K562 (cell line): ENCODE data around the gene DIP2B. TPM values are rescaled to one million over a fixed set of nuclear protein-coding genes. Genes with fewer than 3 reads are reported as not detected.

Source experiments
- ATAC-seq: fragments of 200-7000 bp; cut with Tn5 transposase; 3 replicates; pipeline ENCODE4 v1.9.1; 2020; ENCODE audit warnings: moderate library complexity
- BruUV-seq: library from RNA; stranded (reverse); fragments of 400-500 nt; replicated peaks from 2 replicates; lab custom pipeline; 2021; lab: Mats Ljungman, UMichigan
- CTCF ChIA-PET: fragments of 300-600 bp; formaldehyde crosslinking; extraction: SDS; loops from one replicate; lab custom pipeline; 2021; ENCODE audit warnings: low intra/inter-chr PET ratio; lab: Yijun Ruan, JAX
- POLR2A ChIA-PET: fragments of 300-600, 350-650 bp; sonication (Branson Sonifier 250); formaldehyde crosslinking; extraction: SDS; loops from one replicate; lab custom pipeline; 2021; ENCODE audit warnings: antibody characterized with exemption, inconsistent platforms; lab: Yijun Ruan, JAX
- DNase-seq, 4 experiments: peaks; one replicate each; pipeline versions ENCODE4 v3.0.0 to v3.0.0-alpha.2; 2011 to 2018; ENCODE audit warnings: low spot score in 3 of 4, mixed read lengths in 3 of 4; ENCODE audit errors: extremely low read depth in 1 of 4
- FAIRE-seq: peaks from 2 replicates; lab custom pipeline; 2011; peaks lifted over from hg19 to GRCh38; lab: Jason Lieb, UNC
- H2AFZ ChIP-seq: 2 replicates; pipeline ENCODE4 v1.6.0; 2011; ENCODE audit warnings: low read depth, low read length, control low read depth, inconsistent platforms
- H3K27ac ChIP-seq: fragments of 200-600 bp; 3 replicates; pipeline ENCODE4 v1.8.0; 2011; ENCODE audit warnings: low read depth, mild to moderate bottlenecking, control low read depth, inconsistent platforms, low read length, moderate library complexity, mixed read lengths; ENCODE audit errors: extremely low read depth
- H3K27me3 ChIP-seq, 2 experiments: fragments of 300-600 bp in 1 of 2; 2 replicates in 1 of 2; 3 replicates in 1 of 2; pipeline versions ENCODE4 v1.6.0 to v1.8.0; 2011; ENCODE audit warnings: inconsistent platforms in 2 of 2, low read length in 2 of 2, mild to moderate bottlenecking in 1 of 2, mixed read lengths in 1 of 2, moderate library complexity in 1 of 2; ENCODE audit not compliant: control insufficient read depth in 2 of 2, insufficient read depth in 2 of 2
- H3K36me3 ChIP-seq: fragments of 300-600 bp; 3 replicates; pipeline ENCODE4 v1.8.0; 2011; ENCODE audit warnings: mild to moderate bottlenecking, low read length, inconsistent platforms; ENCODE audit not compliant: control insufficient read depth, insufficient read depth
- H3K4me1 ChIP-seq, 2 experiments: fragments of 200-600 bp in 1 of 2; replicated peaks in 1 of 2; 2 replicates in 1 of 2; 3 replicates in 1 of 2; pipeline versions ENCODE4 v1.5.1 to v1.8.0; 2011; ENCODE audit warnings: inconsistent platforms in 2 of 2, low read length in 2 of 2, mild to moderate bottlenecking in 1 of 2, mixed read lengths in 1 of 2, moderate library complexity in 1 of 2; ENCODE audit not compliant: control insufficient read depth in 2 of 2, insufficient read depth in 2 of 2
- H3K4me2 ChIP-seq: 2 replicates; pipeline ENCODE4 v1.6.1; 2011; ENCODE audit warnings: low read length, control low read depth, inconsistent platforms, mixed read lengths; ENCODE audit not compliant: insufficient read depth
- H3K4me3 ChIP-seq: fragments of 200-600 bp; sonication (generic), shearing (Covaris generic); 2 replicates; pipeline ENCODE4 v1.5.1; 2016; ENCODE audit warnings: control low read depth, inconsistent platforms
- H3K79me2 ChIP-seq: fragments of 200-600 bp; 3 replicates; pipeline ENCODE4 v1.8.0; 2011; ENCODE audit warnings: low read length, inconsistent platforms; ENCODE audit not compliant: control insufficient read depth, insufficient read depth
- H3K9ac ChIP-seq, 2 experiments: 2 replicates each; pipeline versions ENCODE4 v1.6.0 to v1.6.1; 2011; ENCODE audit warnings: low read depth in 2 of 2, low read length in 2 of 2, control low read depth in 1 of 2, inconsistent platforms in 1 of 2, mild to moderate bottlenecking in 1 of 2, mixed read lengths in 1 of 2; ENCODE audit not compliant: insufficient read depth in 1 of 2
- H3K9me1 ChIP-seq: one replicate; pipeline ENCODE4 v1.6.0; 2011; ENCODE audit warnings: inconsistent platforms, mild to moderate bottlenecking, low read length, moderate library complexity; ENCODE audit not compliant: control insufficient read depth, insufficient read depth
- H3K9me3 ChIP-seq: replicated peaks from 2 replicates; pipeline ENCODE4 v1.5.1; 2011; ENCODE audit warnings: low read depth, low read length, inconsistent platforms; ENCODE audit not compliant: control insufficient read depth, insufficient read depth
- H4K20me1 ChIP-seq: replicated peaks from 2 replicates; pipeline ENCODE4 v1.6.1; 2011; ENCODE audit warnings: low read length, inconsistent platforms, mixed read lengths; ENCODE audit not compliant: control insufficient read depth, insufficient read depth
- POLR2AphosphoS2 ChIP-seq: IDR thresholded peaks from 2 replicates; pipeline ENCODE4 v1.6.1; 2012; ENCODE audit warnings: low read length, improper control_type of control experiment
- TFAM ChIP-seq: fragments of 250-450 bp; sonication (Bioruptor Pico); conservative IDR thresholded peaks from 2 replicates; pipeline ENCODE4 v1.5.0; 2021; ENCODE audit warnings: mild to moderate bottlenecking, moderate library complexity
- ZNF79 ChIP-seq: fragments of 250-450 bp; sonication (Bioruptor Pico); IDR thresholded peaks from 2 replicates; pipeline ENCODE4 v1.4.0; 2020; ENCODE audit warnings: low read depth, mild to moderate bottlenecking, moderate library complexity
- WGBS: fragments of 100-300 bp; shearing (Covaris generic); methylation state at CpG from one replicate; pipeline ENCODE4 v1.1.6; 2016; ENCODE audit warnings: low coverage, mixed read lengths; ENCODE audit not compliant: insufficient coverage; ENCODE audit errors: missing lambda C conversion rate; 5-methylcytosine and 5-hydroxymethylcytosine counted together
- in situ Hi-C: fragments of 300-500 bp; cut with MboI; formaldehyde crosslinking; loops from 4 replicates; pipeline ENCODE4 v1.15.0; 2018; ENCODE audit warnings: inconsistent platforms, mixed read lengths
- intact Hi-C: fragments of 100-400 bp; cut with micrococcal nuclease; formaldehyde crosslinking; loops from 2 replicates; pipeline ENCODE4 v1.14.2; 2022
- polyA plus RNA-seq, 8 experiments: library from polyadenylated mRNA; depleted of rRNA in 4 of 8; stranded (reverse) in 5 of 8; unstranded in 3 of 8; fragments of >200 nt; fragmentation: Nextera tagmentation in 2 of 8; fragmentation: Illumina TruSeq in 1 of 8; extraction: Ambion mirVana in 2 of 8; extraction: Trizol in 1 of 8; gene quantifications; 2 replicates each; pipeline versions ENCODE4 v1.2.1 to v1.2.3, GENCODE V29; 2011 to 2014; ENCODE audit warnings: inconsistent platforms in 1 of 8, missing spikeins in 1 of 8
- total RNA-seq, 7 experiments: library from RNA; depleted of rRNA in 6 of 7; stranded (reverse); fragments of >200 nt in 6 of 7; fragmentation: Illumina TruSeq in 2 of 7; extraction: Trizol in 2 of 7; gene quantifications; 2 replicates each; pipeline versions ENCODE4 v1.2.1 to v1.2.3, GENCODE V29; 2011 to 2021; ENCODE audit warnings: low replicate concordance in 1 of 7
- TF ChIP-seq, protein P1 (sequence below): sonication (generic); formaldehyde crosslinking; IDR thresholded peaks from 2 replicates; pipeline ENCODE4 v1.8.1; 2023; ENCODE audit warnings: mild to moderate bottlenecking, missing genetic modification reagents

Gene DIP2B
- total and polyA plus RNA-seq, 9 of the 15 experiments (the other 6 are each of a cell fraction or from before 2014, with no cell fraction given), result 4.6 to 26.1 (median 18.8) TPM

- intact Hi-C loops (no loop called here), in situ Hi-C loops (no loop called here)
- DNase-seq, result no peak
- peaks cover 5% of the 10 kb centered on the region; the same call in 1 of the 3 replicates for H3K36me3 ChIP-seq
- H3K9ac ChIP-seq, result no peak overlapping the region
- H3K9me1 ChIP-seq, result no peaks in the 10 kb centered on the region
- FAIRE-seq, result no peak
- H3K27me3 ChIP-seq, result no peaks in the 10 kb centered on the region
- ChIA-PET CTCF (no interaction called here), POLR2A (interaction anchor here (0.6 to 1.5 kb wide), 4 partner anchors 24 to 877 kb away, joined by 3 read pairs; no protein-coding TSS in a partner anchor)
- no peaks in the 10 kb centered on the region for H3K9me3 ChIP-seq
- no peaks in the 10 kb centered on the region for H3K4me1 ChIP-seq
- WGBS, result 88% methylated on average over 1 of the region's 1 CpG
- no peak for ATAC-seq
- no peak overlapping the region for H3K27ac ChIP-seq
- H3K79me2 ChIP-seq, result no peaks in the 10 kb centered on the region
- no peak overlapping the region for H3K4me2 ChIP-seq
- no peak for TF ChIP-seq ZNF79
- no peak for TF ChIP-seq TFAM (CRISPR knock-in tag)
- 0 out of 2 replicates have a peak, but pooled peaks have one; percentile 30 for TF ChIP-seq POLR2AphosphoS2
- TF ChIP-seq, protein P1, sequence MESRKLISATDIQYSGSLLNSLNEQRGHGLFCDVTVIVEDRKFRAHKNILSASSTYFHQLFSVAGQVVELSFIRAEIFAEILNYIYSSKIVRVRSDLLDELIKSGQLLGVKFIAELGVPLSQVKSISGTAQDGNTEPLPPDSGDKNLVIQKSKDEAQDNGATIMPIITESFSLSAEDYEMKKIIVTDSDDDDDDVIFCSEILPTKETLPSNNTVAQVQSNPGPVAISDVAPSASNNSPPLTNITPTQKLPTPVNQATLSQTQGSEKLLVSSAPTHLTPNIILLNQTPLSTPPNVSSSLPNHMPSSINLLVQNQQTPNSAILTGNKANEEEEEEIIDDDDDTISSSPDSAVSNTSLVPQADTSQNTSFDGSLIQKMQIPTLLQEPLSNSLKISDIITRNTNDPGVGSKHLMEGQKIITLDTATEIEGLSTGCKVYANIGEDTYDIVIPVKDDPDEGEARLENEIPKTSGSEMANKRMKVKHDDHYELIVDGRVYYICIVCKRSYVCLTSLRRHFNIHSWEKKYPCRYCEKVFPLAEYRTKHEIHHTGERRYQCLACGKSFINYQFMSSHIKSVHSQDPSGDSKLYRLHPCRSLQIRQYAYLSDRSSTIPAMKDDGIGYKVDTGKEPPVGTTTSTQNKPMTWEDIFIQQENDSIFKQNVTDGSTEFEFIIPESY, result peak; percentile 65
- no peak overlapping the region for H3K4me3 ChIP-seq
- no peaks in the 10 kb centered on the region for H4K20me1 ChIP-seq
- BruUV-seq, result no TSS peak
- H2AFZ ChIP-seq, result no peak overlapping the region
Observed at GRCh38 chr12:50483488-50483887, 21.3 kb upstream of the DIP2B start.
